Measurements from ENCODE around the gene PDZD2.
"Not testable (repeated sequence)": the region's sequence is repeated elsewhere in the genome, so short reads cannot be mapped to it uniquely, and the experiment has no call there.

Gene PDZD2

DNA sequence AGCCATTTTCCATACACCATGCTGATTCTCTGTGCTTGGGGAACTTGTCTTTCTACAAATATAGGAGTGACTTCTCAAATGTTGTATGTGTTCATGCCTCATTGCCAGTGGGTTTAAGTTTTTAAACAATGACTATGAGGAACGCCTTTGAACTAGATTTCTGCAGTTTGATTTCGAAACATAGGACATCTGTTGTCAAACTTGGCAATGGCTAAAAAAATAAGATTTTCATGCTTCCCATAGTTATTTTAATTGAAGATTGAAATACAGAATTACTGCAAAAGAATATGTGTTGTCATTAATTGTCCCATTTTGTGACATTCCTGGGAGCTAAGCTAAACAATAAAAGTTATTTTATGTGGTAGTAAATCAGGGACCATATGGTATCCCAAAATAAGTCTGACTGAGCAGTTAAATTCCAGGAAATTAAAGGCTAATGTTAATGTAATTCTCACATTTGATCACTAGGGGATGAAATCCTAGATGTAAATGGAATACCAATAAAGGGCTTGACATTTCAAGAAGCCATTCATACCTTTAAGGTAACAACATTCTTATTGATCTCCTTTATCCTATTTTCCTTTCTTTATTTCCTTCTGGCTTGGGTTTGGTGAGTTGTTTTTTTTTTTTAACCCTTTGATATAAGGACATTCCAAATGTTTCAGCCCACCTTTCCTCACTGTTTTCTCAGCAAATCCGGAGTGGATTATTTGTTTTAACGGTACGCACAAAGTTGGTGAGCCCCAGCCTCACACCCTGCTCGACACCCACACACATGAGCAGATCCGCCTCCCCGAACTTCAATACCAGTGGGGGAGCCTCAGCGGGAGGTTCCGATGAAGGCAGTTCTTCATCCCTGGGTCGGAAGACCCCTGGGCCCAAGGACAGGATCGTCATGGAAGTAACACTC, 418.5 kb downstream of the PDZD2 start:
- DNase-seq = no peak

DNA sequence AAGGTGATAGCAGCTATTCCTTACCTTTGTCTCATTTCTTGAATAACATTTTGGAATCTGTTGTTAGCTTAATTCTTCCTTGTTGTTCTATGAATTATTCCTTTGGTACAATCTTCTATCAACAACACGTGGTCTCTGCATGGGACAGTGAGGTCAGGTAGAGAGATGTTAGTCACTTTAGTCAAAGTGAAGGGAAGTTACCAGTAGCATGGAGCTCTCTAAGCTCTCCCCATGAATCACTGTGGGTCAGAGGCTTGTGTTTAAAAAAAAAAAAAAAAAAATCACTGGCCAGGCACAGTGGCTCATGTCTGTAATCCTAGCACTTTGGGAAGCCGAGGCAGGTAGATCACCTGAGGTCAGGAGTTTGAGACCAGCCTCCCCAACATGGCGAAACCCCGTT, 419.2 kb downstream of the PDZD2 start:
- DNase-seq = no peak

DNA sequence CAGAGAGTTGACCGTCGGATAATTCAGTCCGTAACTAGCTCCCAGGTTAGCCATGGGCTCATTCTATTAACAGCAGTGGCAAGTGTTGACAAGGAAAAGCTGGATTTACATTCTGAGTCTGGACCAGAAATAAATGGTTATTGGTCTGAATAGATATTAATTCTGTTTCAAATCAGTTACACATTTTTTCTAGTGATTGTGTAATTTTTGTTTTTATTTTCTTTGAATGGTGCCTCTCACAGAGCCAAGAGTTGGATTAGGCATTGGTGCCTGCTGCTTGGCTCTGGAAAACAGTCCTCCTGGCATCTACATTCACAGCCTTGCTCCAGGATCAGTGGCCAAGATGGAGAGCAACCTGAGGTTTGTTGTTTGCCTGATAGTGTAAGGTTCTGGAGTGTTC, 420.1 kb downstream of the PDZD2 start:
- DNase-seq = no peak

DNA sequence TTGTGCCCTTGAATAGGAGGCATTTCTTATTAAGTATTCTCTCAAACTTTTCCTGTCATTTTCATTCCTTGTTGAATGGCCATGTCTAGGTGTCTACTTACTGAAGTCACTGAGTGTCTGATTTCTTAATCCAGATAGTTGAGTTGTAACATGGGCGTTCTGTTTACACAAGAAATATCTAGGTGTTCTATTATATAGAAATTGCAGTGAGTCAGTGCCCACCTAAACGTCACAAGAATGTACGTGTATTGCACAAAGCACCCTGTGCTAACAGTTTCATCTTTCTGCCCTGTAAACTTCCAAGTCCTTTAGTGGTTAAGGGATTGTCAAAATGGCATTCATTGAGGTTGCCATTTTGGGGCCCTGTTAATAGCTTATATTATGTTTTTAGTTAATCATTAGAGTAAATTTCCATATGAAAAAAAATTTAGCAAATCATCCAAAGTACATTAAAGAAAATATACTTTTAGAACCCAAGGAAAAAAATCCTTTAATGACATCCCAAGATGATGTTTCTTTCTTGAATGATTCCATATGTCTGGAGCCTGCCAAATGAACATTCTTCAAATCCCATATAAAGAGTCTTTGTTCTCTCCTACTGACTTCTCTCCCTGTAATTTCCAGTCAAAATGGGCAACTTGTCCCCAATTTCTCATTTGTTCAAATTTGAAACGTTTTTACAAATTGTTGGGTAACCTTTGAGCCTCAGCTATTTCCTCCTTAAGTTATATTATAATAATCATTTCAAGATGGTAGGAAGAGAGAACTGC, 421.0 kb downstream of the PDZD2 start:
- no peak for DNase-seq

DNA sequence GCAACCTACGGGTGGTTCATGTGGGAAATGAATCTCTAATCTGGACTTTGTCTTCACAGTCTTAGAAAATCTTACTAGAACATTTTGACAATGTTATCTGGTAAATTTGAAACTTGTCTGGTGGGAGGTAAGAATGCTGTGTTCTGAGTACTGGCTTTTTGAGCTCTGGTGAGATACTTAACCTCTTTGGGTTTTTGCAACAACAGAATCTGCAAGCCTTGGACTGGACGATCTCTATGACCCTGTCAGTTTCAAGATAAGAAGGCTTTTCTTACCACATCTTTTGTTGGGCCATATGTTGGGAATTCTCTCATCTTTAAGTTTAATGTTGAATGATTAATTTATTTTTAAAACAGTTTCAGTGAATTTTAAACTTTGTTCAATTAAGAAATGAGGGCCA, 422.3 kb downstream of the PDZD2 start:
- no peak for DNase-seq

DNA sequence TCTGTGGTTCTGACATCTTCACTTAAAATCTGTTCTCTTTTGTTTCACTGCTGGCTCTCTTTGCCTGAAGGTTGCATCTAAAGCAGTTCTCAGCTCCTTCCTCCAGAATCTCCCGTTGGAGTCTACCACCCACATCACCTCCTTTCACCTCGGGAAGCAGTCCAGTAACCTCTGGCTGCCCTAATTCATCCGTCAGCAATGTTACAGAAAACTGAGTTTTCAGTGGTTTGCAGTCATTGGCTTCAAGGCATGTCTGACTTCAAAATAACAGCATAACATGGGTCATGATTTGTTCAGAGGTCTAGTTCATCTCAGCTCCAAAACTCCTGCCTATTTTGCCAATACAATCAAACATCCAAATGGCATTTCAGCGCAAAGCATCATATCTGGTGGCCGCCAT, 427.5 kb downstream of the PDZD2 start:
- DNase-seq = no peak

DNA sequence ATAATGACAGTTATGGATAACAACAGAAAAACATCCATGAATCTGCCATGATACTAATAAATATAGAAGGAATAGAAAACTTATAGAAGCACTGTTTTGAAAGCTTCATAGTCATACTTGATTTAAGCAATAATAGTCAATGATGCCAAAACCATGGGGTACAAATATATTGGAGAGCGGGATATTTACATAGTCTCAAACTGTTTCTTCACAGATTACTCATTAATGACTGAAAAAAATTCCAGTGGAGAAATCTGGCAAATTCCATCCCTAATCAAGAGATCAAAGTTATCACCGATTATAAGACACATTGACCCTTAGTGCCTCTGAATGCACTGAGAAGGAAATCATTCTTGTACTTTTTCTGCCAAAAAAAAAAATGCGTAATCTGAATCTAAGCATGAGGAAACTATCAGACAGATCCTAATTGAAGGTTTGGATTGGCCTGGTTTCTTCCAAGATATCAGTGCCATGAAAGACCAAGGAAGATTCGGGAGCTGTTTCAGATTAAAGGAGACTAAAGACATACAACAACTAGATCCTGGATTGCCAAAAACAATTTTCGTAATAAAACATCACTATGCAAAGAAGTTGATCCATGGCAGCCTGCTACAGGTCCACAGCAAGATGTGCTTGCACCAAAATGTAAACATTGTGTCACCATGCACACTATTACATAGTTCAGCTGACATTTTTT, 429.0 kb downstream of the PDZD2 start:
- DNase-seq = no peak

DNA sequence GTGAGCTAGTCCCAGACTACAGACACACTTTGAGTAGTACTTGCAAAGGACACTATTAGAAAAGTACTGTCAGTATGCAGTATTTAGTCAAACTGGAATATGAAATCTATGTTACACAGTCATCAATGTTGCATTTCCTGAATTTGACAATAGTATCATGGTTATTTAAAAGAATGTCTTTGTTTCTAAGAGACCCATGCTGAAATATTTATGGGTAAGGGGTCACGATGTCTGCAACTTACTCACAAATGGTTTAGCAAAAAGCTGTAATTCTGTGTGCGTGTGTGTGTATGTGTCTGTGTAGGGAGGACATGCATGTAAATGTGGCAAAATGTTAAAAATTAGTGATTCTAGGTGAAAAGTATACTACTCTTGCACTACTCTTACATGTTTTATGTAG, 429.6 kb downstream of the PDZD2 start:
- DNase-seq = no peak

DNA sequence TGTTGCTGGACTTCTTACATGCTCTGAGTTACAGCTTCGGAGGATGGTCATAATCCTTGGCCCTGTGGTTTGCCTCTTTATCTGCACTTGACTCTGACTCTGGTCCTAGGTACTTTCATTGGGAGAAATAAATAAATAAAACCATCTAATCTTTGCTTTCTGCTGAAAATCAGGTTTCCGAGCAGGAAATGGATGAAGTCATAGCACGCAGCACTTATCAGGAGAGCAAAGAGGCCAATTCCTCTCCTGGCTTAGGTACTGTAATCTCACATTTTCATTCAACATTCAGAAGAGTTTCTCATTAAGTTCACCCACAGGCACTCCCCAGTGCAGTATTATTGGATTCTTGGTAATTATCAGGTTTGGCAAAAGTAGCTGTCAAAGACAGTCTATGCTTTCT, 430.5 kb downstream of the PDZD2 start:
- no peak for DNase-seq

DNA sequence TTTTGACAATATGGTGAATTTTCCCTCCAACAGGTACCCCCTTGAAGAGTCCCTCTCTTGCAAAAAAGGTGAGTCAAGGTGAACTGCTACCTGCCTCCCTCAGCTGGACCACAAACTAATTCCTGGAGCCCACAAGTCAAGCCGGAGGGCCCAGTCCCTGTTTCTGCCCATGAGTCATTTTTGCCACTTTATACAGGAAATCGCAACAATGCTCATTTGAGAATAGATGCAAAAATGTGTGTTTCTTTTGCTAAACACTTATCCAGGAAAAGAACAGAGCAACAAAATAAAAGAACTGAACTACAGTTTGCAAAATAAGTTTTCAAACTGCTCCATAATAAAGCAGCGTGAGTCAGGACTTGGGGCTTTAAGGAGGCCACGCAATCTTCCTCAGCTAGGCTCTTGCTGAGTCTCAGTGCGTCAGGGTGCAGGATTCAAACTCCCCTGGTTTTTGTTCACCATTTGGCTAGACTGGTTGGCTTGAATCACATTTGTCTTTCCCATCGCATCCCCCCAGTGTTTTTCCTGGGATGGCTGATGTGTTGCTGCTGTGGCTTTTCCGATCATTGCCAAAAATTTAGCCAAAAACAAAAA, 432.5 kb downstream of the PDZD2 start:
- no peak for DNase-seq

DNA sequence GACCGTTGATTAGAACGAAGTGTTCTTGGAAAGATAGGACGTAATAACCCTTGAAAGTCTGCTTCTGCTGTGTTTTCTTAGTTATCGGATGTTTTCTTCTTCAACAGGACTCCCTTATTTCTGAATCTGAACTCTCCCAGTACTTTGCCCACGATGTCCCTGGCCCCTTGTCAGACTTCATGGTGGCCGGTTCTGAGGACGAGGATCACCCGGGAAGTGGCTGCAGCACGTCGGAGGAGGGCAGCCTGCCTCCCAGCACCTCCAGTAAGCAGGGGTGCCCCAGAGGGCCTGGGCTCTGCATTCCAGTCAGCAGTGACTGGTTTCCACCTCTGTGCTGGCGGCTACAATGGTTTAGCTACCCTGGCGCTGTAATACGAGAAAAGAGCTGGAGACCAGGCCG, 433.1 kb downstream of the PDZD2 start:
- no peak for DNase-seq

DNA sequence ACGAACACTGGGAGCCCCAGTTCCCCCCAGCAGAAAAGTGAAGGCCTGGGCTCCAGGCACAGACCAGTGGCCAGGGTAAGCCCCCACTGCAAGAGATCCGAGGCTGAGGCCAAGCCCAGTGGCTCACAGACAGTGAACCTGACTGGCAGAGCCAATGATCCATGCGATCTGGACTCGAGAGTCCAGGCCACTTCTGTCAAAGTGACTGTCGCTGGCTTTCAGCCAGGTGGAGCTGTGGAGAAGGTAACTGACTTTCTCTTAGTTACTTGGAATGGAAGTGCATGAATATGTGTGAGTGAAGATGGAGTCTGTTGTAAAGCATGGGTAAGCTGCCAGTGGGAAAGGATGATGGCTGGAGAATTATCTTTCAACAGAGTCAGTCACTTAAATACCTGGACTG, 435.5 kb downstream of the PDZD2 start:
- no peak for DNase-seq

DNA sequence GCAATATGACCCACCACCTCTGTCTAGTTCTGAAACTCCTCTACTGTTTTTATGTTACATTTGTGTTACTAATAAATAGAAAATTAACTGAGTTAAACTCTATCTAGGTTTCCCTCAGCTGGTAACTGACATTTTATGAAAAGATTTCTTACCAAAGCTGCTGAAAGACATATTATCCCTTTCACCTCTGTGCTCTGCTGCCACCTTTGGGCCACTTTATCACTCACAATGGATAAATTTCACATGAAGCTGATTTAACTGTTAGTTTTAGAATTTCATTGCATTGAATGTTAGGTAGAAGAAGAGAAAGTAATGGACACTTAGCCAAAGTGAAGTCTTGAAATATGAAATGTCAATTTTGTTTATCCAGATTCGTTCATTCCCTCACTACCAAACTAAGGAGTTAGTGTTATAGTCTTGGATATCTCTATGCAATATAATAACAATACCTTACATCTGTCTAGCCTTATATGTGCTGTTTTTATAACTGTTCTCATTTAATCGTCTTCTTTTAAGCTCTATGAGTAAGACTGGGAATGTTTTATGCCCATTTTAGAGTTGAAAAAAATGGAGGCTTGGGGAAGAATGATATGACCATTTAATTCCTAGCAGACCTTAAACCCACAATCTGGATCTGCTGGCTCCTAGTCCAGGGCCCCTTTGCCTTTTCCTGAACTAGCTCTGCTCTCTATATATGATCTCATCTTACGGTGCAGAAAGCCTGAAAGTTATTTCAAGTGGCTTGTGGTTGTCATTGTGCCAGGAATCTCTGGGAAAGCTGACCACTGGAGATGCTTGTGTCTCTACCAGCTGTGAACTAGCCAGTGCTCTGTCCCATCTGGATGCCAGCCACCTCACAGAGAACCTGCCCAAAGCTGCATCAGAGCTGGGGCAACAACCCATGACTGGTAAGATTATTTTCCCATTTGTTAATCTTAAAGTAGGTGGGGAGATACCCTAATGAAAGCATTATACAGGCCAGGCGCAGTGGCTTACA, 438.1 kb downstream of the PDZD2 start:
- DNase-seq = peak; percentile 67

DNA sequence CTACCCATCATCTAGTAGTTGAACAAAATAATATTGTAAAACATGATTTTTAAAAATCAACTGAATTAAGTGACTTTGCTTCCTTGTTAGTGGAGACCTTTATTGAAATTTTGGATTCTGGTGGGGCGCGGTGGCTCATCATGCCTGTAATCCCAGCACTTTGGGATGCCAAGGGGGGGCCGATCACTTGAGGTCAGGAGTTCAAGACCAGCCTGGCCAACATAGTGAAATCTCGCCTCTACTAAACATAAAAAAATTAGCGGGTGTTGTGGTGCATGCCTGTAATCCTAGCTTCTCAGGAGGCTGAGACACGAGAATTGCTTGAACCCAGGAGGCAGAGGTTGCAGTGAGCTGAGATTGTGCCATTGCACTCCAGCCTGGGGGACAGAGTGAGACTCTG, 439.9 kb downstream of the PDZD2 start:
- not testable (repeated sequence) for DNase-seq

DNA sequence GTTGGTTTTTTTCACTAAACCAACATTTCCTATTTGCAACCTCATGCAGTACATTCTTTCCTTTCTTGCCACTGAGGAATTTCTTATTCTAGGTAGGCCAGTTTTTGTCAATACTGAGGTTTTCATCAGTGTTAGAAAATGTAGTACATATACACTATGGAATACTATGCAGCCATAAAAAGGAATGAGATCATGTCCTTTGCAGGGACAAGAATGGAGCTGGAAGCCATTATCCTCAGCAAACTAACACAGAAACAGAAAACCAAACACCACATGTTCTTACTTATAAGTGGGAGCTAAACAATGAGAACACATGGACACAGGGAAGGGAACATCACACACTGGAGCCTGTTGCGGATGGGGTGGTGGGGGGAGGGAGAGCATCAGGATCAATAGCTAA, 441.6 kb downstream of the PDZD2 start:
- not testable (repeated sequence) for DNase-seq

DNA sequence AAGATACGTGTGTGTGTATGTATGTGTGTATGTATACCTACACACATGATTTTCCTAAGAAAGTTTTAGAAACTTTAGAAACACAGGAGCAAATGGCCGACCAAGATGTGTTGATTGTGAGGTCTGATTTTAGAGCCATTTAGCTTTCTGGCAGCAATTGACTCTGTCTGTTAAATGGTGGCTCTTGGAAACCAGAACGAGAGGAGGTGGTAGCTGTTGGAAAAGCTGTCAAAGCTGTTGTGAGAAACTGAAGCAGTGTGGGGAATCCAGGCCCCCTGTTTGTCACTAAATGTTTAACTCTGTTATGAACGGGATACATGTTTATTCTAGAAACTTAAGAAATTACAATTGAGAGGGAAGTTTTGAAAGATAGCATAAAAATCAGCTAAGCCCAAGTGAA, 443.8 kb downstream of the PDZD2 start:
- DNase-seq = no peak

DNA sequence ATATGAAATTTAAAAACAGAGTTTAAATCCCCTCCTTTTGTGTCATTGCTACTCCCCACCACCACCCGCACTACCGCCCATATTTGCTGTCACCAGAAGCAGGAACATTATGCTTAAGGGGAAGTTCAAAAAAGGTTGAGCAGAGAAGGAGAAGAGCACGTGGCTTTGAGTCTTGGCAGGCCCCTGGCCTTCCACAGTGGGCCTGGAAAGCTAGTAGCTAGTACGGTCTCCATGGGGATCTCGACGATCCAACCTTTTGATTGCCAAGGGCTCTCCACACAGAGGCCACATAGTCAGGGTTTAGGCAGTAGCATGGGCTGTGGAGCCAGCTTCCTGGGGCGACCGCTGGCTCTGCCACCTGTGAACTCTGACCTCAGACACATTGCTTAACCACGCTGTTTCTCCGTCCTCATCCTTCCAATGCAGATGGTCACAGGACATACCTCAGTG, 445.1 kb downstream of the PDZD2 start:
- peak; percentile 36 for DNase-seq

DNA sequence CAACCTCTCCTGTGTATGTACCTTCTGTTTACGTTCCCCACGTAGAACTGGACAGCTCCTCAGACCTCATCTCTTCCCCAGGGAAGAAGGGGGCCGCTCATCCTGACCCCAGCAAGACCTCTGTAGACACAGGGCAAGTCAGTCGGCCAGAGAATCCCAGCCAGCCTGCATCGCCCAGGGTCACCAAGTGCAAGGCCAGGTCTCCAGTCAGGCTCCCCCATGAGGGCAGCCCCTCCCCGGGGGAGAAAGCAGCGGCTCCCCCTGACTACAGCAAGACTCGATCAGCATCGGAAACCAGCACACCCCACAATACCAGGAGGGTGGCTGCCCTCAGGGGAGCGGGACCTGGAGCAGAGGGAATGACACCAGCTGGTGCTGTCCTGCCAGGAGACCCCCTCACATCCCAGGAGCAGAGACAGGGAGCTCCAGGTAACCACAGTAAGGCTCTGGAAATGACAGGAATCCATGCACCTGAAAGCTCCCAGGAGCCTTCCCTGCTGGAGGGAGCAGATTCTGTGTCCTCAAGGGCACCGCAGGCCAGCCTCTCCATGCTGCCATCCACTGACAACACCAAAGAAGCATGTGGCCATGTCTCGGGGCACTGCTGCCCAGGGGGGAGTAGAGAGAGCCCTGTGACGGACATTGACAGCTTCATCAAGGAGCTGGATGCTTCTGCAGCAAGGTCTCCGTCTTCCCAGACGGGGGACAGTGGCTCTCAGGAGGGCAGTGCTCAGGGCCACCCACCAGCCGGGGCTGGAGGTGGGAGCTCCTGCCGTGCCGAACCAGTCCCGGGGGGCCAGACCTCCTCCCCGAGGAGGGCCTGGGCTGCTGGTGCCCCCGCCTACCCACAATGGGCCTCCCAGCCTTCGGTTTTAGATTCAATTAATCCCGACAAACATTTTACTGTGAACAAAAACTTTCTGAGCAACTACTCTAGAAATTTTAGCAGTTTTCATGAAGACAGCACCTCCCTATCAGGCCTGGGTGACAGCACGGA, 448.5 kb downstream of the PDZD2 start:
- DNase-seq = no peak

DNA sequence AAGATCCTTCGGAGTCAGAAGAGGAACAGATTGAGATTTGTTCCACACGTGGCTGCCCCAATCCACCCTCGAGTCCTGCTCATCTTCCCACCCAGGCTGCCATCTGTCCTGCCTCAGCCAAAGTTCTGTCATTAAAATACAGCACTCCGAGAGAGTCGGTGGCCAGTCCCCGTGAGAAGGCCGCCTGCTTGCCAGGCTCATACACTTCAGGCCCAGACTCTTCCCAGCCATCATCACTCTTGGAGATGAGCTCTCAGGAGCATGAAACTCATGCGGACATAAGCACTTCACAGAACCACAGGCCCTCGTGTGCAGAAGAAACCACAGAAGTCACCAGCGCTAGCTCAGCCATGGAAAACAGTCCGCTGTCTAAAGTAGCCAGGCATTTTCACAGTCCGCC, 449.3 kb downstream of the PDZD2 start:
- DNase-seq = no peak

All from suppressor macrophage treated with lipopolysaccharide for 4 hours (primary cell).